Lung (tissue), 12 donors: ENCODE measurements around the gene FNIP2. TPM values are rescaled to one million over a fixed set of nuclear protein-coding genes. Genes with fewer than 3 reads are reported as not detected.

Source experiments
- ATAC-seq: fragments of 200-7000 bp; cut with Tn5 transposase; one replicate; pipeline ENCODE4 v1.9.1; 2020; ENCODE audit warnings: moderate number of reproducible peaks; ENCODE audit not compliant: insufficient read depth, low FRiP score
- DNase-seq, 3 donors: peaks; one replicate each; pipeline ENCODE4 v3.0.0-alpha.2; 2013 to 2017
- H3K27ac ChIP-seq, 2 donors: one replicate each; pipeline ENCODE4 v1.5.1; 2013; ENCODE audit warnings: mild to moderate bottlenecking in 2 of 2, moderate library complexity in 2 of 2, control low read depth in 1 of 2, inconsistent platforms in 1 of 2, low read depth in 1 of 2, low read length in 1 of 2
- H3K27me3 ChIP-seq, 3 donors: one replicate each; pipeline ENCODE4 v1.5.1; 2013; ENCODE audit warnings: low read length in 2 of 3; ENCODE audit not compliant: control insufficient read depth in 3 of 3, insufficient read depth in 3 of 3
- H3K36me3 ChIP-seq, 4 donors: one replicate each; pipeline ENCODE4 v1.5.1; 2013; ENCODE audit warnings: low read length in 4 of 4, mild to moderate bottlenecking in 1 of 4, moderate library complexity in 1 of 4; ENCODE audit not compliant: control insufficient read depth in 4 of 4, insufficient read depth in 4 of 4
- H3K4me1 ChIP-seq, 5 donors: one replicate each; pipeline ENCODE4 v1.5.1; 2013; ENCODE audit warnings: low read length in 5 of 5, mild to moderate bottlenecking in 2 of 5, moderate library complexity in 1 of 5; ENCODE audit not compliant: control insufficient read depth in 5 of 5, insufficient read depth in 5 of 5
- H3K4me3 ChIP-seq: one replicate; pipeline ENCODE4 v1.5.1; 2013; ENCODE audit warnings: mild to moderate bottlenecking, control low read depth, moderate library complexity
- H3K9ac ChIP-seq, 2 donors: one replicate each; pipeline ENCODE4 v1.5.1; 2013; ENCODE audit warnings: low read length in 2 of 2, control low read depth in 1 of 2; ENCODE audit not compliant: insufficient read depth in 1 of 2
- H3K9me3 ChIP-seq, 4 donors: one replicate each; pipeline ENCODE4 v1.5.1; 2013; ENCODE audit warnings: low read length in 3 of 4, mild to moderate bottlenecking in 1 of 4, moderate library complexity in 1 of 4; ENCODE audit not compliant: control insufficient read depth in 4 of 4, insufficient read depth in 3 of 4
- CTCF ChIP-seq: IDR thresholded peaks from 2 replicates; pipeline ENCODE4 v1.5.1; 2012; ENCODE audit warnings: mild to moderate bottlenecking; ENCODE audit errors: control extremely low read depth, extremely low read depth
- WGBS, 2 donors: extraction: QIAGEN DNeasy Blood & Tissue Kit; methylation state at CpG; one replicate each; pipeline ENCODE4 v1.1.7; 2013; 5-methylcytosine and 5-hydroxymethylcytosine counted together
- polyA plus RNA-seq, 2 donors: library from polyadenylated mRNA; stranded (reverse); fragments of 200-250 nt; gene quantifications; one replicate each; pipeline ENCODE4 v1.2.1, GENCODE V29; 2013
- total RNA-seq, 2 donors: library from RNA; depleted of rRNA in 1 of 2; stranded (reverse); fragments of >200 nt in 1 of 2; gene quantifications; one replicate each; pipeline ENCODE4 v1.2.1, GENCODE V29; 2014 to 2021
- donor health status: control.
- donor health status: control.
- donor health status: Bipolar disorder and iron deficiency.
- donor health status: healthy.
- donor health status: DM: yes; HTN: yes; CAD: no.

The FNIP2 gene
- total and polyA plus RNA-seq, 4 donors, result 12.1 to 150 (median 44.6) TPM

GRCh38 chr4:158858410-158859199 is 89.8 kb downstream of the FNIP2 start:
- ATAC-seq, result no peak
- WGBS, 2 donors, result 76 to 88% methylated on average over 6 of the region's 6 CpGs
- H3K36me3 ChIP-seq, result peaks cover 10 to 31% (median 18%) of the 10 kb centered on the region in 4 donors
- no peaks in the 10 kb centered on the region for H3K27me3 ChIP-seq
- H3K4me1 ChIP-seq, result peaks cover 0 to 6% (median 0%) of the 10 kb centered on the region in 5 donors
- peak overlapping the region in 1 of 2 donors; percentile 21 for H3K27ac ChIP-seq
- peaks cover 0 to 2% (median 0%) of the 10 kb centered on the region in 4 donors for H3K9me3 ChIP-seq
- H3K9ac ChIP-seq, result no peak overlapping the region
- no peak overlapping the region for H3K4me3 ChIP-seq
- no peak for TF ChIP-seq CTCF
- no peak for DNase-seq

- DNase-seq (no peak), ATAC-seq (no peak)
- no peak overlapping the region for H3K4me3 ChIP-seq
- no peak overlapping the region for H3K9ac ChIP-seq
- WGBS, 2 donors, result 96 to 98% methylated on average over 4 of the region's 4 CpGs
- H3K9me3 ChIP-seq, result peaks cover 0 to 2% (median 0%) of the 10 kb centered on the region in 4 donors
- TF ChIP-seq CTCF, result no peak
- no peaks in the 10 kb centered on the region for H3K27me3 ChIP-seq
- H3K4me1 ChIP-seq, result peaks cover 0 to 6% (median 0%) of the 10 kb centered on the region in 5 donors
- no peak overlapping the region for H3K27ac ChIP-seq
- H3K36me3 ChIP-seq, result peaks cover 10 to 32% (median 18%) of the 10 kb centered on the region in 4 donors
Observed at GRCh38 chr4:158859661-158860060, 90.8 kb downstream of the FNIP2 start.

- Histone ChIP-seq H3K9me3 (peaks cover 0 to 2% (median 0%) of the 10 kb centered on the region in 4 donors), H3K4me3 (no peak overlapping the region), H3K36me3 (peaks cover 10 to 32% (median 19%) of the 10 kb centered on the region in 4 donors), H3K27ac (no peak overlapping the region), H3K4me1 (peaks cover 0 to 6% (median 0%) of the 10 kb centered on the region in 5 donors), H3K27me3 (no peaks in the 10 kb centered on the region), H3K9ac (no peak overlapping the region)
- 75 to 83% methylated on average over 5 of the region's 5 CpGs for WGBS, 2 donors
- DNase-seq, result no peak
- ATAC-seq, result no peak
- TF ChIP-seq CTCF, result no peak
Observed at GRCh38 chr4:158860856-158861255, 92.0 kb downstream of the FNIP2 start.
